HepG2 (cell line): Measurements from ENCODE around the gene PKD1L1. TPM values are rescaled to one million over a fixed set of nuclear protein-coding genes. Genes with fewer than 3 reads are reported as not detected.

Source experiments
- KLF9 ChIP-seq: IDR thresholded peaks from 2 replicates; pipeline ENCODE4 v1.6.1; 2016; ENCODE audit warnings: low read depth
- MLX ChIP-seq: IDR thresholded peaks from 2 replicates; pipeline ENCODE4 v1.6.1; 2016
- PAXIP1 ChIP-seq: sonication (generic); formaldehyde crosslinking; conservative IDR thresholded peaks from 2 replicates; pipeline ENCODE4 v1.4.0; 2020; ENCODE audit warnings: mild to moderate bottlenecking, missing genetic modification reagents, moderate library complexity
- PCBP2 ChIP-seq: fragments of 200-400 bp; formaldehyde crosslinking; optimal IDR thresholded peaks from 2 replicates; pipeline ENCODE3; 2018; ENCODE audit warnings: low read length, low read depth; ENCODE audit not compliant: poor library complexity, severe bottlenecking
- POLR2G ChIP-seq: fragments of 200-400 bp; formaldehyde crosslinking; IDR thresholded peaks from 2 replicates; pipeline ENCODE4 v1.6.1; 2018; ENCODE audit warnings: mild to moderate bottlenecking, low read depth, low read length, moderate library complexity
- STAT6 ChIP-seq: sonication (generic); formaldehyde crosslinking; IDR thresholded peaks from 2 replicates; pipeline ENCODE4 v1.4.0; 2020; ENCODE audit warnings: missing genetic modification reagents, mild to moderate bottlenecking, borderline replicate concordance
- TFAP4 ChIP-seq: sonication (generic); IDR thresholded peaks from 2 replicates; pipeline ENCODE4 v1.6.1; 2016; ENCODE audit warnings: low read depth, borderline replicate concordance
- THAP7 ChIP-seq: sonication (generic); formaldehyde crosslinking; IDR thresholded peaks from 2 replicates; pipeline ENCODE4 v1.8.1; 2023; ENCODE audit warnings: mild to moderate bottlenecking, missing genetic modification reagents
- THYN1 ChIP-seq: sonication (generic); formaldehyde crosslinking; IDR thresholded peaks from 2 replicates; pipeline ENCODE4 v1.8.1; 2023; ENCODE audit warnings: low read depth, mild to moderate bottlenecking, moderate library complexity, missing genetic modification reagents, borderline replicate concordance
- ZNF407 ChIP-seq: sonication (generic); formaldehyde crosslinking; IDR thresholded peaks from one replicate; pipeline ENCODE4 v1.5.1; 2020; ENCODE audit warnings: mild to moderate bottlenecking, missing genetic modification reagents; ENCODE audit errors: not compliant biosample characterization
- polyA plus RNA-seq, 8 experiments: library from polyadenylated mRNA; depleted of rRNA in 3 of 8; stranded (reverse) in 7 of 8; unstranded in 1 of 8; fragments of >200 nt; fragmentation: Illumina TruSeq in 4 of 8; extraction: Trizol in 4 of 8; gene quantifications; 2 replicates each; pipeline versions ENCODE4 v1.2.1 to v1.2.3, GENCODE V29; 2011 to 2016; ENCODE audit warnings: low read depth in 4 of 8, missing spikeins in 1 of 8, mixed read lengths in 1 of 8; ENCODE audit not compliant: insufficient read depth in 1 of 8
- total RNA-seq, 5 experiments: library from RNA; depleted of rRNA; stranded (reverse); fragments of >200 nt; fragmentation: Illumina TruSeq; extraction: Trizol; gene quantifications; 2 replicates each; pipeline ENCODE4 v1.2.3, GENCODE V29; 2016; ENCODE audit warnings: low read depth in 1 of 5

PKD1L1 gene
- total and polyA plus RNA-seq, 2 of the 13 experiments (the other 11 are each of a cell fraction or from before 2014, with no cell fraction given) = 0.01 TPM; not detected in 1

GRCh38 chr7:47786557-47787248, 161.6 kb downstream of the PKD1L1 start (continued):
- no peak for TF ChIP-seq ZNF407 (CRISPR knock-in tag)
- peak; percentile 70 for TF ChIP-seq POLR2G
- peak; percentile 14; the same call in 1 of the 2 replicates for TF ChIP-seq MLX (CRISPR knock-in tag)
- TF ChIP-seq KLF9 (CRISPR knock-in tag) = no peak
- no peak for TF ChIP-seq PCBP2
- peak; percentile 90 for TF ChIP-seq PAXIP1
- no peak for TF ChIP-seq STAT6
- no peak for TF ChIP-seq THYN1 (CRISPR knock-in tag)
- TF ChIP-seq THAP7 = peak; percentile 57; the same call in 1 of the 2 replicates
- TF ChIP-seq TFAP4 = peak; percentile 29; the same call in 1 of the 2 replicates
